HEK293T (cell line): ENCODE data around the gene ADAMTS12.

ENCODE experiments used
- ARNT ChIP-seq: fragments of 450-650 bp; IDR thresholded peaks from 2 replicates; pipeline ENCODE4 v1.6.1; 2017; ENCODE audit warnings: mild to moderate bottlenecking
- BHLHE40 ChIP-seq: fragments of 450-650 bp; IDR thresholded peaks from 2 replicates; pipeline ENCODE4 v1.6.1; 2016; ENCODE audit warnings: mild to moderate bottlenecking, moderate library complexity, borderline replicate concordance
- CTBP1 ChIP-seq: fragments of 450-650 bp; IDR thresholded peaks from 2 replicates; pipeline ENCODE4 v1.6.1; 2016; ENCODE audit warnings: borderline replicate concordance
- FOXA1 ChIP-seq: fragments of 450-650 bp; IDR thresholded peaks from 2 replicates; pipeline ENCODE4 v1.6.1; 2016; ENCODE audit warnings: mild to moderate bottlenecking
- FOXK2 ChIP-seq: fragments of 450-650 bp; IDR thresholded peaks from 2 replicates; pipeline ENCODE4 v1.6.1; 2016; ENCODE audit warnings: mild to moderate bottlenecking
- FOXM1 ChIP-seq: fragments of 450-650 bp; IDR thresholded peaks from 2 replicates; pipeline ENCODE4 v1.6.1; 2017; ENCODE audit warnings: mild to moderate bottlenecking, borderline replicate concordance
- HDGF ChIP-seq: fragments of 450-650 bp; IDR thresholded peaks from 2 replicates; pipeline ENCODE4 v1.6.1; 2017; ENCODE audit warnings: antibody characterized with exemption, borderline replicate concordance
- L3MBTL2 ChIP-seq: fragments of 450-650 bp; conservative IDR thresholded peaks from 2 replicates; pipeline ENCODE4 v1.6.1; 2016; ENCODE audit warnings: mild to moderate bottlenecking
- NFRKB ChIP-seq: fragments of 450-650 bp; IDR thresholded peaks from 2 replicates; pipeline ENCODE4 v1.6.1; 2016; ENCODE audit warnings: mild to moderate bottlenecking, moderate library complexity
- PKNOX1 ChIP-seq: fragments of 450-650 bp; IDR thresholded peaks from 2 replicates; pipeline ENCODE4 v1.6.1; 2016
- SP1 ChIP-seq: fragments of 450-650 bp; IDR thresholded peaks from 2 replicates; pipeline ENCODE4 v1.6.1; 2017
- SUZ12 ChIP-seq: fragments of 450-650 bp; IDR thresholded peaks from 2 replicates; pipeline ENCODE4 v1.6.1; 2016; ENCODE audit warnings: mild to moderate bottlenecking
- TARDBP ChIP-seq: fragments of 450-650 bp; IDR thresholded peaks from 2 replicates; pipeline ENCODE4 v1.6.1; 2016
- ZNF384 ChIP-seq: fragments of 450-650 bp; IDR thresholded peaks from 2 replicates; pipeline ENCODE4 v1.6.1; 2016

GRCh38 chr5:33601881-33602280, 289.9 kb downstream of the ADAMTS12 start:
- TF ChIP-seq BHLHE40, result no peak
- TF ChIP-seq TARDBP, result no peak
- no peak for TF ChIP-seq HDGF
- TF ChIP-seq PKNOX1, result no peak
- no peak for TF ChIP-seq FOXM1
- TF ChIP-seq SP1, result no peak
- TF ChIP-seq FOXK2, result no peak
- no peak for TF ChIP-seq ZNF384
- no peak for TF ChIP-seq NFRKB
- TF ChIP-seq L3MBTL2, result no peak
- TF ChIP-seq FOXA1, result no peak
- no peak for TF ChIP-seq SUZ12
- no peak for TF ChIP-seq ARNT
- TF ChIP-seq CTBP1, result no peak
